ENCODE measurements around the gene SAMD7. TPM values are rescaled to one million over a fixed set of nuclear protein-coding genes. Genes with fewer than 3 reads are reported as not detected.

The SAMD7 gene, protein sequence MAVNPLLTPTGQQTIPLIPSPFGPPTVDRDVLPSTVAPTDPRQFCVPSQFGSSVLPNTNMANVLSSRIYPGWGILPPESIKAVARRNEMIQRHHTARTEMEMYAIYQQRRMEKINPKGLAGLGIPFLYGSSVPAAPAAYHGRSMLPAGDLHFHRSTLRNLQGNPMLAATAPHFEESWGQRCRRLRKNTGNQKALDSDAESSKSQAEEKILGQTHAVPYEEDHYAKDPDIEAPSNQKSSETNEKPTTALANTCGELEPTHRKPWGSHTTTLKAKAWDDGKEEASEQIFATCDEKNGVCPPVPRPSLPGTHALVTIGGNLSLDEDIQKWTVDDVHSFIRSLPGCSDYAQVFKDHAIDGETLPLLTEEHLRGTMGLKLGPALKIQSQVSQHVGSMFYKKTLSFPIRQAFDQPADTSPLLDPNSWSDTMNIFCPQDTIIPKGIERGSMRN
- not detected in 2 replicates for total RNA-seq (2014; rRNA removed; shearing (Covaris generic); ENCODE audit: low replicate concordance)

DNA sequence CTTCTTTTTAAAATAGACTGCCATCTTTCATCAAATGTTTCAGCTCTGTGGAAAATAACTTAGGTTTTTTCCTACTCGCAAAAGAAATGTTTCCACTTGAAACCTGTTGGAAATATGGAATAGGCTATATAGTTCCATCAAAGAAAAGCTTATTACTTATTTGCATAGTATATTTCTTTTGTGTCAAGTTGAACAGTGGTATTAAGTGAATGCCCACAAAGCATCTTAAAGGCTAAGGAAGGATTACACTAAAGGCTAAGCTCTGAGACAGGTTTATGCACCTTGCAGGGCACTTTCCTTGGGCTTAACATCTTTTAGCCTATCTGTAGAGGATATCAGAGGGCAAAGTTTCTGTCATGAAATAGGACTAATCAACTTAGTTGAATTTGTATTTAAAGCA, at the start of gene SAMD7:
TSS of gene SAMD7 (plus strand) at position 301 of the 400 bp plus-strand sequence. CDS start 7,927 bp downstream, outside the sequence.
- DNase-seq (ENCODE audit: low read depth), result no peak
- in situ Hi-C loops (cut with HindIII; ENCODE audit: low pct_unique_long_range_greater_than_20kb, low sequenced_read_pairs), result no loop called here

DNA sequence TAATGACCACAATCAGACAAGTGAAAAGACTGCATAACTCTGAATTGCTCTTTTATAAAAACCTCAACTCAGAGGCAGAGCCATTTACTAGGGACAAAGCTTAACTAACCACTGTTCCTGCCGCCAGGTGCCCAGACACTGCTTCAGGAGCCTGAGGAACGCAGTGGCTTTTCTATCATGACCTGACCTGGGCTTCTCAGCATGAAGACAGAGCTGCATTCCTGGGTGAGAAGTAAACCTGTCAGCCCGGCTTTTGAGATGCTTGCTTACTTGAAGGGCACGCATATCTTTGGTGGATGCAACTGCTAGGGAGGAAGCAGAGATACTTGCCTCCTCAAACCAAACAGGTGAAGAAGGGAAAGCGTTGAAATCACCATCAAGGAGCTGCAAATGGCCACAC, 49.5 kb upstream of the SAMD7 start:
- no peak for DNase-seq (ENCODE audit: low read depth)
- in situ Hi-C loops (cut with HindIII; ENCODE audit: low pct_unique_long_range_greater_than_20kb, low sequenced_read_pairs), result no loop called here

DNA sequence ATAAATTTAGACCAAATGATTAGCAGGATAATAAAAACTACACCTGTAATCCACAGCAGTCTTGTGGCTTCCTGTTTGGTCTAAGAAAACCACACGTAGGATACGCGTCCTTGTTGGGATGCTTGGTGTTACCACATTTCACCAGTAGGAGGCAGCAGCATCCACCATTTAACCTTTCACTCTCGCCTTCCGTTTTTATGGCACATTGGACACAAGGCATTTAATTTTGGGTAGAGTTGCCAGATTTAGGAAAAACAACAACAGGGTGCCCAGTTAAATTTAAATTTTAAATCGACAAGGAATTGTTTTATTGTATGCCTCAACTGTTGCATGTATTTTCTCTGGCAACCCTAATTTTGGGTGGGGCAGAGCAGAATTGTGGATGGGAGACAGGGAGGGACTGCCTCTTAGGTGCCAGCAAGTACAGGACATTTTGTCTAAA, 47.9 kb upstream of the SAMD7 start:
- peak; percentile 77 for DNase-seq (ENCODE audit: low read depth)
- in situ Hi-C loops (cut with HindIII; ENCODE audit: low pct_unique_long_range_greater_than_20kb, low sequenced_read_pairs), result no loop called here

DNA sequence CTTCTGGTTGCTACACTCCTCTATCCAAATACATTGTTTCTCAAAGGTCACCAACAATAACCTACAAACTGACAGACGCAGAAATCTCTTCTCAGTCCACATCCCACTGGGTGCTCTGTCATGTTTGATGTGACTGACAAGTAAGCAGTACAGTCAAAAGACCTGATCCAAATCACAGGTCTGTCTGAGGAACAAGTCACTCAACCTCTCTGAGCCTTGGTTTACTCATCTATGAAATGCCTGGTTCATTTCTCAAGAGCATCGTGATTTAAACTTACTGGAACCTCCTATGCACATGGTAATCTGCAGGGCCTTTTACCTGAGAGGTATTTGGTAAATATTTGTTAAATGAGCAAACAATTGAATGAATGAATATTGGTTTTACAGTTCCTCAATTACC, 47.1 kb upstream of the SAMD7 start:
- in situ Hi-C loops (cut with HindIII; ENCODE audit: low pct_unique_long_range_greater_than_20kb, low sequenced_read_pairs), result no loop called here
- no peak for DNase-seq (ENCODE audit: low read depth)

DNA sequence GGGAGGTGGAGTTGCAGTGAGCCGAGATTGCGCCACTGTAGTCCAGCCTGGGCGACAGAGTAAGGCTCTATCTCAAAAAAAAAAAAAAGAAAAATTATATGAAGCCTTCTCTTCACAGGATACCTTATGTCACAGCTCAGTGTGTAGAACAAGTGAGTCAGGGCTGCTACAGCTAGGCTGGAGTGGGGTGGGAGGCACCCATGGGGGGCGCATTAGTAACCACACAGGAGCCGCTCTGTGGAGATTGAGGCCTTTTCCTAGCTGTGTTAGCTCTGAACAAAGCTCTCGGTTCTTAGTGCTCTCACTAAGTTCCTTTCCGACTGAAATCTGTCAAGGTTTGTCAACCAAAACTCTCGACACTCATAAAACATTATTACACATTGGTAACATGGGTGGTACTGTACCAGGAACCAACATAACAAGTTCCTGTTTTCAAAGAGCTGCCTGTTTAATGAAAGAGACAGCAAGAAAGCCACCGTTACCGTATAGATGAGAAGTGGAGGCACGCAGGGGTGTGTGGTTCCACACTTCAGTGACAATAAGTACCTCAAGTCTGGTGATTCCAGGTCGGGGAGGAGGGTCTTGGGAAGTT, 46.1 kb upstream of the SAMD7 start:
- DNase-seq (ENCODE audit: low read depth), result no peak
- in situ Hi-C loops (cut with HindIII; ENCODE audit: low pct_unique_long_range_greater_than_20kb, low sequenced_read_pairs), result no loop called here

DNA sequence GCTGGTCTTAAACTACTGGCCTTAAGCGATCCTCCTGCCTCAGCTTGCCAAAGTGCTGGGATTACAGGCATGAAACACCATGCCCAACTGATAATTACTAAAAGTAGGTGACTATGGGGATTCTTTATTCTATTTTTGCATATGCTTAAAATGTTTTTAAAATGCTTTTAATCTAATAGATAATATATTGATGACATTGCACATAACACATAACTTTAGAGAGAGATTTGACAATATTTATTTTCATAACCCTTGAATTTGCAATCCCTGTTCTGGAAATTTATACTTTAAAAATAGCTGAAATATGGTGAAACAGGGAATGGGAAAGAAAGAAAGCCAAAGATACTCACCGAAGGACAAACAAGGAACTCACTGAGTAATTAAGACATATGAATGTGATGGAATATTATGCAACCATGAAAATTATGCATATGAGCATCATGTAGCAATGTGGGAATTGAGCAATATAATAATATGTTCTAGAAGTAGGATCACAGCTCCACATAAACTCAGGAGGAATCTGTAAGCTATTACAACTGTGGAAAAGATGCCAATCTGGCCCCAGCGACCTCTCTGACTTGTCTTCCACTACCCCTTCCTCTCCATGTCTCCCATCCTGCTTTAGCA, 43.7 kb upstream of the SAMD7 start:
- in situ Hi-C loops (cut with HindIII; ENCODE audit: low pct_unique_long_range_greater_than_20kb, low sequenced_read_pairs), result no loop called here

DNA sequence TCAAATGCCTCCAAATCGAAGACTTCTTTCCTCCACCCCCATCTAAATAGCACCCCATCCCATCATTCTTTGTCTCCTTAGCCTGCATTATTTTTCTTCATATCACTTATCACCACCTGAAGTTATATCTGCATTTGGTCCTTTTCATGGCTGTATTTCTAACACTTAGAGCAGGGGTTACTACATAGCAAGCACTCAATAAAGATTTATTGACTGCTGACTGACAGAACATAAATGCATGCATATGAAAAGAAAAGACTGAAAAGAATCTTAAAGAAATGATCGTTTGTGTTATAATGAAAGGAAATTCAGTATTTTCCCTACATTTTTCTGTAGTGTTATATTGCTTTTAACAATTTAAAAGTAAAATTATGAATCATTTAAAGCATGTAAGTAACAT, 43.0 kb upstream of the SAMD7 start:
- DNase-seq (ENCODE audit: low read depth), result no peak
- in situ Hi-C loops (cut with HindIII; ENCODE audit: low pct_unique_long_range_greater_than_20kb, low sequenced_read_pairs), result no loop called here

More for the DNA sequence above, 43.7 kb upstream of the SAMD7 start:
- DNase-seq (ENCODE audit: low read depth), result no peak

DNA sequence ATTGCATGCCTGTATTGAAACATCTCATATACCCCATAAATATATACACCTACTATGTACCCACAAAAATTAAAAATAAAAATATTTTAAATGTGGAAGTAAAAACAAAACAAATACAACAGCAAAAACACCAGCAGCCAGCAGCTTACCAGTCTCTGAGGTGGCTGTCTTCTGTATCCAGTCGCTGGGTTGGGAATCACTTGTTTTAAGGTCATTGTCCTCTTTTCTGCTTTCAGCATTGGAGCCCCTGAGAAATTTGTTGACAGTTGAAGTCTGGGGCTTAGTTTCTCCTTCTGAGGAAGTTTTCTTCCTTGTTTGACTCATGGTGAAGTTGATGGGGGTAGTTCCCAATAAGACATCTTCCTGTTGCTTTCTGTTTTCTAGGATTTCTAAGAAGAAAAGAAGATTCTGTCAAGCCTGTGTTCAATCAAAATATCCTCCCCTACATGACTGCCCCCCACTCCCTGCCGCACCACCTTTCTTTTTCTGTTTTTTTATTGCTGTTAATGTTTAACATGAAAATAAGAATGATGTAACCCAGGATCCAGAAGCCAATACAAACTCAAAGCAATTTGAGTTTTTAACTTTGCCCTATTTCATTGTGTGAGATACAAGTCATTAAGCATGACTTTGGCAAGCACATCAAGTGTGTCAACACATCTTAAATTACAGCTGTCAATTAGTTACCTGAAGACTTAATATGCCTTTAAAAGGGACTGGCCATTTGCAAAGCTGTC, 41.7 kb upstream of the SAMD7 start, which contains the start of gene LRRC31:
TSS of gene LRRC31 (minus strand) at position 452 of the 737 bp plus-strand sequence. CDS start at position 324, 128 bp downstream.
- in situ Hi-C loops (cut with HindIII; ENCODE audit: low pct_unique_long_range_greater_than_20kb, low sequenced_read_pairs), result no loop called here
- DNase-seq (ENCODE audit: low read depth), result peak; percentile 94

DNA sequence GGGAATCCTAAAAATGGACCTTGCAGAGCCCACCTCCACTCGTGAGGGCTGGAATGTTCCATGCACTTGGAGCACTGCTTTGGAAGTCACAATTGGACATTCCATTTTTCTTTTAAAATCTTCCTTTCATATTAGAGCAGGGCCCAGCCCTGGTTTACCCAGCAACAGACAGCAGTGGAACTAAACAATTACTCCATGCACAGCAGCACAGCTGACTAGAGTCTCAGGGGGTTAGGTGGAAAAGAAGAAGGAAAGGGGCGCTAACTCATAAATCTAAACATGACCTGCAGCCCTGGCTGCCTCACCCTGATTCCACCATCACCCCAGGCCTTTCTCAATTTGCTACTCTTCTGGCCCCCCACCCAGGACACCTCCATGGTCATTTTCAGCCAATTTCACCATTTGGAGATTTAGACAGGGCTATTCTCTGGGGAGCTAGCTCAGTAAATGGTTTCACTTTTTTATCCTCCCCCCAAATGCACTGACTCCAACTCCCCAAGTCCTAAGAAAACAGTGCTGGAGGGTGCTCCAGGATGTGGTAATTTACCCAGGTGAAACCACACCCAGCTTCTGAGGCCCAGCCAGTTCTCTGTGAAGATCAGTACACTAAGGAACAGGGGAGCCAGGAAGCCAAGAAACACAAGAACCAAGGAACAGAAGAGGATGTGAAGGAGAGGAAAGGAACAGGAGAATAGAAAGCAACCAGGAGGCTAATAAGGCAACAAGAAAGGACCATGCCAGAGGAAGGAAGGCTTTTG, 40.1 kb upstream of the SAMD7 start:
- DNase-seq (ENCODE audit: low read depth), result no peak

DNA sequence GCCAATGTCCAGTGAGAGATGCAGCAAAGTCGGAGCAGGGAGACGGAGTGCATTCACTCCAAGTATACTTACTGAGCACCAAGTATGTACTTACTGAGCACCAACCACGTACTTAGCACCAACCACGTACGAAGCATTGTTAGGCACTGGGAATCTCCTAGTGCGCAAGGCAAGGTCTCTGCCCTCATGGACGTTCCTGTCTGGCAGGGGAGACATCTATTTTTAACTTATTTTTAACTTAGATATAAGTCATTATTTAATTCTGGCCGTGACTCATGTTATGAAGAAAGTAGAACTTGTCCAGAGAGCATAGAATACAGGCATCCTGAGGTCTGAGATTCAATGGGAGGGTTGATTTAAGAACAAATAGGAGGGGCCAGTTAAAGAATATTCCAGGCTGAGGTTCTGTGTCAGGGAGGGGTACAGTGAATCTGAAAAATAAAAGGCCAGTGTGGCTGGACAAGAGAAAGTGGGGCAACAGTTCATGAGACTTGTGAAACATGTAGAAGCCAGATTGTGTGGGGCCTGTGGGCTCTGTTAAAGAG, 32.3 kb upstream of the SAMD7 start:
- in situ Hi-C loops (cut with HindIII; ENCODE audit: low pct_unique_long_range_greater_than_20kb, low sequenced_read_pairs), result no loop called here
- no peak for DNase-seq (ENCODE audit: low read depth)

More for the DNA sequence above, 40.1 kb upstream of the SAMD7 start:
- in situ Hi-C loops (cut with HindIII; ENCODE audit: low pct_unique_long_range_greater_than_20kb, low sequenced_read_pairs), result no loop called here

DNA sequence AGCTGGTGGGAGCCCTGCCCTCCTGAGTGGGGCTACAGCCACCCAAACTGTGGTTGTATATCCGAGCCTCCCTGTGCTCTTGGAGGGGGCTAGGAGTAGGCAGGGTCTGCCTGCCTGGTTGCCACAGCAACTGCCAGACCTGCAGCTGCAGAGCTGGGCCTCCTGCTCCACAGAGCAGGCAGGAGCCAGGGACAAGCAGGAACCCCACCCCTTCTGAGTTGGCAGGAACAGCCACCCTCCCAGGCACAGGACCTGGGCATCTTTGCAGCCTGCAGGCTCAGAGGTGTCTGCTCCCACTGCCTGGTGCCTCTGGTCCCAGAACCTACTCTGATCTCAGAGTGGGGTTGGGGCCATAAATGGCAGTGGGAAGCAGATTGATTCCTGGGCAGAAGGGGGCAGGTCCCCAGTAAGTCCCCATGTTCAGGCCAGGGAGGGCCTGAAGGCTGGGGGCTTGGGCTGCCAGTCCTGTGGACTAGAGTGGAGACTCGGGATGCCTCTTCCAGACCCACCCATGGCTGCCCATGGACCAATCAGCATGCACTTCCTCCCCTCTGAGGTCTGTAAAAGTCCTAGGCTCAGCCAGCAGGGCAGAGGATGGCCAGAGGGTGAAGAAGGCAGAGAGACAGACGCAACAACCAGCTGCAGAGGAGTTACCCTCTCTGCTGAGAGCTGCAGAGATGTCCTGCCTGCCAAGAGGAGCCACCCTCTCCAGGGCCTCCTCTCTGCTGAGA, 31.4 kb upstream of the SAMD7 start:
- no peak for DNase-seq (ENCODE audit: low read depth)
- in situ Hi-C loops (cut with HindIII; ENCODE audit: low pct_unique_long_range_greater_than_20kb, low sequenced_read_pairs), result no loop called here

DNA sequence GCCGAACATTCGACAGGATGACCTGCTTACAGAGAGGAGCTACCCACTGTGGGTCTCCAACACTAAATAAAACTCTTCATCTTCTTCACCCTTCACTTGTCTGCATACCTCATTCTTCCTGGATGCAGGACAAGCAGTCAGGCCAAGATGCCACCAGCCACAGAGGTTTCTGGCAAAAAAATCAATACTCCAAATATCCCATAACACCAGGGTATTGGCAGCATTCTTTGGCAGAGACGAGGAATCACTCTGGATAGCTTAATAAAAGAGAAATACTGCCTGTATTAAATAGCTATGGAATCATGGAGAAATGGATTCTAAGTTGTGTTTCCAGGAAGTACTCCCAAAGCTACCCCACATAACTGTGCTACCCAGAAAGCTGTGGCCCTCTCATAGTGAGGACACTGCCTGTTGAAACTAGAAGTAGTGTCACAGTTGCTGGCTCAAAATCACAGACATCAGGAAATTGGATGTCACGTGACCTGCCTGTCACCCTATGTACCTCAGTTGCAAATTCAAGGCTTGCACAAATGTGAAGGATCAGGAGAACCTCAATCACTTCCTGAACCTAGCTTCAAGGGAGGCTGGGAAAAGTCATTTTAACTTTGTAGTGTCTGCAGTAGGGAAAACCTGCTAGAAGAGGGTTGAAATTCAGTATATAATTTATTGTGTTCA, 30.7 kb upstream of the SAMD7 start:
- in situ Hi-C loops (cut with HindIII; ENCODE audit: low pct_unique_long_range_greater_than_20kb, low sequenced_read_pairs), result no loop called here
- no peak for DNase-seq (ENCODE audit: low read depth)

DNA sequence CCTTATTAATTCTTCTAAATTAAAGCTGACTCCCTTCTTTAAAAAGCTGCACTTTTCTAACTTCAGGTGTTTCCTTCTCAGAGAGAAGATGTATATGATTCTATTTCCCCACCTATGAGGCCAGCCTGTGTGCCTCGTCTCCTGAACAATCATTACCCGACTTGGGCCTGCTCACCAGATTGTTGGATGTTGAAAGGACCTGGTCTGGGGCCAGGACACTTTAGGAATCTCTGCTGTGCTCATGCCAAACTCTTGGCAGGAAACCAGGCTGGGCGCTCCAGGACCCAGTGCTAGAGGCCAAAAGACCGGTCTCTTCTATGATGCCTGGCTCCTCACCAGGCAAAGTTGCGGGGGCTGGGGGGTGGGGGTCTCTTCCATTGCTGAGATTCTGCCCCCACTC, 24.7 kb upstream of the SAMD7 start:
- DNase-seq (ENCODE audit: low read depth), result no peak
- in situ Hi-C loops (cut with HindIII; ENCODE audit: low pct_unique_long_range_greater_than_20kb, low sequenced_read_pairs), result no loop called here

DNA sequence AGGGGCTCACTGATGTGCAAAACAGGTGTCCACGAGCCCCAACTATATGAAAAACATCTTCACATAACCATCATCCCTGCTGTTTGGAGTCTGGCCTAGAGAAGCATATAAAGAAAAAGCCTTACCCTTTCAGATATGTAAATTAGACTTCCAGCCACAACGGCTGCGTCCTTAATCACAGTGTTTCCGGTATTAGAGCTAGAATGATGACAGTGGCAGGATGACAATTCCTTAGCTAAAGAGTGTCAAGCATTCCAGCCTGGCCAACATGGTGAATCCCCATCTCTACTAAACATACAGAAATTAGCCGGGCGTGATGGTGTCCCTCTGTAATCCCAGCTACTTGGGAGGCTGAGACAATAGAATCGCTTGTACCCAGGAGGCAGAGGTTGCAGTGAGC, 19.5 kb upstream of the SAMD7 start:
- no peak for DNase-seq (ENCODE audit: low read depth)
- in situ Hi-C loops (cut with HindIII; ENCODE audit: low pct_unique_long_range_greater_than_20kb, low sequenced_read_pairs), result no loop called here

DNA sequence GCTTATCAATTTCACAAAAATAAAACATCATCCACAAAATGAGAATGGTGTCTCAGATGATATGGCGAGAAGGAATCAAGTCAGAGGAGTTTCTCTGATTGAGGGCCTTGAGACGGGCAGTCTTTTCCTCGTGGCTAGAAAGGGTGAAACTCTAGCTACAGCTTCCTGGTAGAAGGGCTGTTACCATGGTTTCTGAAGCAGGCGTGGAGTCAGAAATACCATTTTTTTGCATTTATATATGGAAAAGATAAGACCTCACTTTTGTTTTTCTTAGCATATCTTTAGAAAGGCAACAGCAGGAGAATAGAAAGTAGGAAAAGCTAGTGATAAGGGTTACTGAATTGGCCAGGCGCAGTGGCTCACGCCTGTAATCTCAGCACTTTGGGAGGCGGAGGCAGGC, 17.3 kb upstream of the SAMD7 start:
- in situ Hi-C loops (cut with HindIII; ENCODE audit: low pct_unique_long_range_greater_than_20kb, low sequenced_read_pairs), result no loop called here
- no peak for DNase-seq (ENCODE audit: low read depth)

DNA sequence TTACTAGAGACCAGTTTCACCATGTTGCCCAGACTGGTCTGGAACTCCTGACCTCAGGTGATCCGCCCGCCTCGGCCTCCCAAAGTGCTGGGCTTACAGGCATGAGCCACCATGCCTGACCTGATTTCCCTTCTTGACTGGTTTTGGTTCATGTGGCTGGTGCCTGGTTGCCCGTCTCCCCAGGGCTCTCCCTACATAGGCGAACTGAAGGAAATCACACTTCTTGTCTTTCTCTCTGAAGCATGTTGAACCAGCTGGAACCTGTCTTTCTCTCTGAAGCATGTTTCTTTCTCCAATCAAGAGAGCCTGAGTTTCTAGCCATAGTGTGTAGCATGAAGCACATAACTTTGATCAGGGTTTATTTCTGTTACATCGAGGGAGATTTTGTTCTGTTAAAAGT, 16.3 kb upstream of the SAMD7 start:
- DNase-seq (ENCODE audit: low read depth), result no peak
- in situ Hi-C loops (cut with HindIII; ENCODE audit: low pct_unique_long_range_greater_than_20kb, low sequenced_read_pairs), result no loop called here
